GM18508 (cell line): Measurements from ENCODE around the gene ENPP3.

Experiments used
- ATAC-seq: cut with Tn5 transposase; IDR thresholded peaks from one replicate; pipeline ENCODE4 v1.9.1; 2021; ENCODE audit warnings: moderate number of reproducible peaks; ENCODE audit not compliant: insufficient read depth, unreplicated experiment

ENPP3 gene

GRCh38 chr6:131761762-131762067 lies 124.6 kb downstream of the ENPP3 start:
- ATAC-seq: no peak

GRCh38 chr6:131762984-131763383 lies 125.9 kb downstream of the ENPP3 start:
- ATAC-seq: no peak

GRCh38 chr6:131763749-131764148 lies 126.6 kb downstream of the ENPP3 start:
- no peak for ATAC-seq

GRCh38 chr6:131764350-131764749 lies 127.2 kb downstream of the ENPP3 start:
- no peak for ATAC-seq

- ATAC-seq: no peak
Observed at GRCh38 chr6:131765081-131765803, 128.1 kb downstream of the ENPP3 start.

- ATAC-seq: no peak
Observed at GRCh38 chr6:131765804-131766135, 128.7 kb downstream of the ENPP3 start.

- no peak for ATAC-seq
Observed at GRCh38 chr6:131766631-131767030, 129.5 kb downstream of the ENPP3 start.

- no peak for ATAC-seq
Observed at GRCh38 chr6:131768964-131769363, 131.9 kb downstream of the ENPP3 start.

GRCh38 chr6:131769385-131770141 lies 132.5 kb downstream of the ENPP3 start:
- ATAC-seq: no peak

GRCh38 chr6:131770776-131771175 lies 133.7 kb downstream of the ENPP3 start:
- ATAC-seq: no peak

GRCh38 chr6:131773284-131773950 lies 136.3 kb downstream of the ENPP3 start:
- no peak for ATAC-seq

- ATAC-seq: no peak
Observed at GRCh38 chr6:131775886-131776285, 138.8 kb downstream of the ENPP3 start.

- no peak for ATAC-seq
Observed at GRCh38 chr6:131776985-131777384, 139.9 kb downstream of the ENPP3 start.

- ATAC-seq: no peak
Observed at GRCh38 chr6:131778169-131778568, 141.1 kb downstream of the ENPP3 start.

GRCh38 chr6:131779304-131779703 lies 142.2 kb downstream of the ENPP3 start:
- ATAC-seq: no peak

GRCh38 chr6:131780600-131780999 lies 143.5 kb downstream of the ENPP3 start:
- no peak for ATAC-seq

- ATAC-seq: no peak
Observed at GRCh38 chr6:131781687-131782086, 144.6 kb downstream of the ENPP3 start.

- no peak for ATAC-seq
Observed at GRCh38 chr6:131782764-131783163, 145.7 kb downstream of the ENPP3 start.

- ATAC-seq: no peak
Observed at GRCh38 chr6:131784561-131784960, 147.5 kb downstream of the ENPP3 start.

- no peak for ATAC-seq
Observed at GRCh38 chr6:131787079-131787478, 150.0 kb downstream of the ENPP3 start.
